Activated T-helper 1 cell treated with anti-CD3 and anti-CD28 coated beads, Interleukin-12 subunit alpha, Interleukin-12 subunit beta, Interleukin-2, Interleukin-4 antibody, amounts not matched to agents 30 ng/mL and 10 ng/mL and 1 ng/mL, durations not matched to agents 14 hours and 24 hours and 36 hours (primary cell): ENCODE results near the gene PRR19. TPM values are rescaled to one million over a fixed set of nuclear protein-coding genes. Genes with fewer than 3 reads are reported as not detected.
"Not testable (repeated sequence)": the region's sequence is repeated elsewhere in the genome, so short reads cannot be mapped to it uniquely, and the experiment has no call there.

Experiments used
- DNase-seq: peaks from one replicate; pipeline ENCODE4 v3.0.0; 2021; ENCODE audit warnings: low spot score
- H3K27ac Mint-ChIP-seq: one replicate; pipeline ENCODE4 v1.8.0; 2021; ENCODE audit warnings: mild to moderate bottlenecking, mixed read lengths
- H3K27me3 Mint-ChIP-seq: one replicate; pipeline ENCODE4 v1.8.0; 2022; ENCODE audit warnings: mild to moderate bottlenecking, moderate library complexity, mixed read lengths; ENCODE audit not compliant: insufficient read depth
- H3K36me3 Mint-ChIP-seq: one replicate; pipeline ENCODE4 v1.8.0; 2021; ENCODE audit warnings: low read depth, mixed read lengths
- H3K4me1 Mint-ChIP-seq: one replicate; pipeline ENCODE4 v1.8.0; 2021; ENCODE audit warnings: low read depth, mixed read lengths
- H3K4me3 Mint-ChIP-seq: one replicate; pipeline ENCODE4 v1.8.0; 2021; ENCODE audit warnings: mild to moderate bottlenecking, moderate library complexity, mixed read lengths
- H3K9me3 Mint-ChIP-seq: one replicate; pipeline ENCODE4 v1.8.0; 2021; ENCODE audit warnings: mixed read lengths
- intact Hi-C: fragments of 100-400 bp; cut with micrococcal nuclease; formaldehyde crosslinking; loops from one replicate; pipeline ENCODE4 v1.15.1; 2024
- total RNA-seq: library from RNA; stranded (reverse); gene quantifications from 2 replicates; pipeline ENCODE4 v1.2.3, GENCODE V29; 2022

PRR19 gene
- total RNA-seq, result 1.0 and 1.4 TPM in 2 replicates

GRCh38 chr19:42301646-42302203, at the start of gene PRR19:
PRR19 (plus strand) TSS chr19:42302132; CDS start chr19:42309585, 7,453 bp downstream.
- no peak for DNase-seq
- intact Hi-C loops, result loop anchor here (1.0 kb wide), 8 partner anchors 12 to 122 kb away; partner anchors contain the start of genes DEDD2, ERF, GSK3A and MEGF8
- no peaks in the 10 kb centered on the region for H3K9me3 Mint-ChIP-seq
- H3K27me3 Mint-ChIP-seq, result peaks cover 2% of the 10 kb centered on the region
- H3K36me3 Mint-ChIP-seq, result peaks cover 4% of the 10 kb centered on the region
- H3K27ac Mint-ChIP-seq, result peak within 1 kb of the TSS; percentile 89
- peaks cover 14% of the 10 kb centered on the region for H3K4me1 Mint-ChIP-seq
- peak within 1 kb of the TSS; percentile 88 for H3K4me3 Mint-ChIP-seq

GRCh38 chr19:42252365-42253244, 49.3 kb upstream of the PRR19 start:
- Mint-ChIP-seq H3K27ac (peak overlapping the region; percentile 96), H3K4me3 (peak overlapping the region; percentile 98), H3K9me3 (no peaks in the 10 kb centered on the region), H3K27me3 (peaks cover 5% of the 10 kb centered on the region), H3K4me1 (peaks cover 19% of the 10 kb centered on the region), H3K36me3 (peaks cover 8% of the 10 kb centered on the region)
- no peak for DNase-seq
- intact Hi-C loops, result no loop called here

GRCh38 chr19:42253245-42254088, 48.5 kb upstream of the PRR19 start:
- H3K27me3 Mint-ChIP-seq, result peaks cover 9% of the 10 kb centered on the region
- H3K36me3 Mint-ChIP-seq, result peaks cover 8% of the 10 kb centered on the region
- H3K4me3 Mint-ChIP-seq, result peak overlapping the region; percentile 98
- peak; percentile 51 for DNase-seq
- H3K4me1 Mint-ChIP-seq, result peaks cover 19% of the 10 kb centered on the region
- intact Hi-C loops, result loop anchor here (1.0 kb wide), 1 partner anchor 9 kb away; no protein-coding TSS in a partner anchor
- peak overlapping the region; percentile 96 for H3K27ac Mint-ChIP-seq
- no peaks in the 10 kb centered on the region for H3K9me3 Mint-ChIP-seq

GRCh38 chr19:42254089-42254849, 47.7 kb upstream of the PRR19 start:
- H3K9me3 Mint-ChIP-seq, result no peaks in the 10 kb centered on the region
- H3K27ac Mint-ChIP-seq, result peak overlapping the region; percentile 40
- intact Hi-C loops, result loop anchor here (1.0 kb wide), 1 partner anchor 10 kb away; no protein-coding TSS in a partner anchor
- peaks cover 8% of the 10 kb centered on the region for H3K36me3 Mint-ChIP-seq
- peaks cover 9% of the 10 kb centered on the region for H3K27me3 Mint-ChIP-seq
- DNase-seq, result peak; percentile 69
- H3K4me1 Mint-ChIP-seq, result peaks cover 19% of the 10 kb centered on the region
- H3K4me3 Mint-ChIP-seq, result peak overlapping the region; percentile 74

GRCh38 chr19:42254850-42255765, 46.8 kb upstream of the PRR19 start, which contains the start of gene ERF:
ERF (minus strand) TSS chr19:42255128; CDS start chr19:42254999, 129 bp downstream.
- peak within 1 kb of the TSS; percentile 74 for H3K4me3 Mint-ChIP-seq
- H3K27ac Mint-ChIP-seq, result peak within 1 kb of the TSS; percentile 65
- peaks cover 8% of the 10 kb centered on the region for H3K36me3 Mint-ChIP-seq
- intact Hi-C loops, result loop anchor here (1.0 kb wide), 6 partner anchors 11 to 70 kb away; partner anchors contain the start of genes DEDD2, MEGF8, PAFAH1B3 and PRR19
- peaks cover 9% of the 10 kb centered on the region for H3K27me3 Mint-ChIP-seq
- H3K9me3 Mint-ChIP-seq, result no peaks in the 10 kb centered on the region
- DNase-seq, result peak; percentile 92
- H3K4me1 Mint-ChIP-seq, result peaks cover 19% of the 10 kb centered on the region

- Mint-ChIP-seq H3K36me3 (peaks cover 8% of the 10 kb centered on the region), H3K9me3 (no peaks in the 10 kb centered on the region), H3K4me1 (peaks cover 19% of the 10 kb centered on the region), H3K27me3 (peaks cover 9% of the 10 kb centered on the region), H3K4me3 (peak overlapping the region; percentile 74), H3K27ac (no peak overlapping the region)
- intact Hi-C loops, result loop anchor here (1.0 kb wide), 5 partner anchors 12 to 69 kb away; partner anchors contain the start of genes DEDD2, MEGF8, PAFAH1B3 and PRR19
- DNase-seq, result no peak
Measured at GRCh38 chr19:42255766-42256745, 45.9 kb upstream of the PRR19 start.

- H3K9me3 Mint-ChIP-seq, intact Hi-C loops, H3K4me1 Mint-ChIP-seq, H3K36me3 Mint-ChIP-seq, DNase-seq, H3K4me3 Mint-ChIP-seq, H3K27ac Mint-ChIP-seq: not testable (repeated sequence)
- H3K27me3 Mint-ChIP-seq, result peaks cover 14% of the 10 kb centered on the region
Measured at GRCh38 chr19:42257842-42258241, 44.1 kb upstream of the PRR19 start.

- H3K27ac Mint-ChIP-seq, result no peak overlapping the region
- intact Hi-C loops, result no loop called here
- peaks cover 11% of the 10 kb centered on the region for H3K27me3 Mint-ChIP-seq
- H3K4me1 Mint-ChIP-seq, result no peaks in the 10 kb centered on the region
- no peaks in the 10 kb centered on the region for H3K9me3 Mint-ChIP-seq
- H3K36me3 Mint-ChIP-seq, result no peaks in the 10 kb centered on the region
- no peak overlapping the region for H3K4me3 Mint-ChIP-seq
- DNase-seq, result no peak
Measured at GRCh38 chr19:42261763-42262162, 40.2 kb upstream of the PRR19 start.

GRCh38 chr19:42266105-42266504, 35.8 kb upstream of the PRR19 start:
- peaks cover 25% of the 10 kb centered on the region for H3K4me1 Mint-ChIP-seq
- intact Hi-C loops, H3K9me3 Mint-ChIP-seq, H3K27ac Mint-ChIP-seq, H3K4me3 Mint-ChIP-seq, DNase-seq, H3K36me3 Mint-ChIP-seq, H3K27me3 Mint-ChIP-seq: not testable (repeated sequence)

GRCh38 chr19:42266928-42267603, 34.9 kb upstream of the PRR19 start:
- DNase-seq, intact Hi-C loops, H3K9me3 Mint-ChIP-seq, H3K27me3 Mint-ChIP-seq, H3K4me3 Mint-ChIP-seq, H3K36me3 Mint-ChIP-seq, H3K27ac Mint-ChIP-seq: not testable (repeated sequence)
- H3K4me1 Mint-ChIP-seq, result peaks cover 30% of the 10 kb centered on the region
